Head of caudate nucleus (tissue), 42 donors: Measurements from ENCODE around the gene CASQ1.

Experiments
- DNase-seq, 42 donors: peaks; one replicate each; pipeline versions ENCODE4 v3.0.0 to v3.0.0-alpha.2; 2020 to 2021; ENCODE audit warnings: mixed read lengths in 7 of 42
- intact Hi-C: fragments of 100-400 bp; cut with DNase I; formaldehyde crosslinking; loops from one replicate; pipeline ENCODE4 v1.15.0; 2022

The CASQ1 gene

GRCh38 chr1:160167056-160167455 lies 23.3 kb upstream of the CASQ1 start:
- DNase-seq = no peak
- intact Hi-C loops = no loop called here

- no peak for DNase-seq
- intact Hi-C loops = no loop called here
These were observed 22.8 kb upstream of the CASQ1 start for GRCh38 chr1:160167580-160167979.

GRCh38 chr1:160168016-160168415 lies 22.4 kb upstream of the CASQ1 start:
- DNase-seq = no peak
- intact Hi-C loops = no loop called here

GRCh38 chr1:160168609-160169369 lies 21.6 kb upstream of the CASQ1 start:
- peak in 3 of 42 donors; percentile 8 to 39 (median 16) for DNase-seq
- intact Hi-C loops = no loop called here

GRCh38 chr1:160169553-160170399 lies 20.6 kb upstream of the CASQ1 start:
- intact Hi-C loops = no loop called here
- DNase-seq = no peak

- no peak for DNase-seq
- intact Hi-C loops = no loop called here
These were observed 19.0 kb upstream of the CASQ1 start for GRCh38 chr1:160171354-160171753.

- intact Hi-C loops = no loop called here
- DNase-seq = peak in 1 of 42 donors; percentile 34
These were observed 18.4 kb upstream of the CASQ1 start for GRCh38 chr1:160171980-160172379.

- intact Hi-C loops = no loop called here
- DNase-seq = no peak
These were observed 13.1 kb upstream of the CASQ1 start for GRCh38 chr1:160177231-160177630.

GRCh38 chr1:160177667-160178066 lies 12.7 kb upstream of the CASQ1 start:
- DNase-seq = no peak
- intact Hi-C loops = no loop called here

- DNase-seq = no peak
- intact Hi-C loops = no loop called here
These were observed 11.6 kb upstream of the CASQ1 start for GRCh38 chr1:160178731-160179130.

- peak in 23 of 42 donors; percentile 18 to 85 (median 42) for DNase-seq
- intact Hi-C loops = no loop called here
These were observed 11.0 kb upstream of the CASQ1 start for GRCh38 chr1:160179336-160179735.

- DNase-seq = no peak
- intact Hi-C loops = no loop called here
These were observed 4.1 kb upstream of the CASQ1 start for GRCh38 chr1:160186246-160186645.

GRCh38 chr1:160186729-160187128 lies 3.6 kb upstream of the CASQ1 start:
- no peak for DNase-seq
- intact Hi-C loops = no loop called here

GRCh38 chr1:160187407-160187806 lies 3.0 kb upstream of the CASQ1 start:
- no peak for DNase-seq
- intact Hi-C loops = no loop called here

- DNase-seq = no peak
- intact Hi-C loops = no loop called here
These were observed 2.0 kb upstream of the CASQ1 start for GRCh38 chr1:160188341-160188740.

- no peak for DNase-seq
- intact Hi-C loops = loop anchor here (5.0 kb wide), 1 partner anchor 61 kb away; no protein-coding TSS in a partner anchor
These were observed 1.4 kb downstream of the CASQ1 start for GRCh38 chr1:160191756-160192155.

- intact Hi-C loops = loop anchor here (5.0 kb wide), 1 partner anchor 60 kb away; no protein-coding TSS in a partner anchor
- no peak for DNase-seq
These were observed 1.9 kb downstream of the CASQ1 start for GRCh38 chr1:160192234-160192633.

GRCh38 chr1:160193091-160193819 lies 2.9 kb downstream of the CASQ1 start:
- intact Hi-C loops = loop anchor here (5.0 kb wide), 1 partner anchor 59 kb away; no protein-coding TSS in a partner anchor
- peak; percentile 61 to 96 (median 89) for DNase-seq
